WI38 (cell line): ENCODE results near the gene ADGRA3.
"Not testable (repeated sequence)": the region's sequence is repeated elsewhere in the genome, so short reads cannot be mapped to it uniquely, and the experiment has no call there.

ENCODE experiments used
- H3K4me3 ChIP-seq: 2 replicates; pipeline ENCODE4 v1.5.1; 2011; ENCODE audit warnings: low read depth, mild to moderate bottlenecking, control low read depth, low read length
- CTCF ChIP-seq: IDR thresholded peaks from 2 replicates; pipeline ENCODE4 v1.5.1; 2012; ENCODE audit warnings: low read depth, mild to moderate bottlenecking, control low read depth, low read length

The ADGRA3 gene

GRCh38 chr4:22480675-22481327 is 35.1 kb downstream of the ADGRA3 start:
- H3K4me3 ChIP-seq = no peak overlapping the region
- no peak for TF ChIP-seq CTCF

GRCh38 chr4:22478426-22478825 is 37.4 kb downstream of the ADGRA3 start:
- no peak overlapping the region for H3K4me3 ChIP-seq
- no peak for TF ChIP-seq CTCF

- no peak overlapping the region for H3K4me3 ChIP-seq
Measured at GRCh38 chr4:22477813-22478182, 38.1 kb downstream of the ADGRA3 start.

GRCh38 chr4:22477136-22477812 is 38.6 kb downstream of the ADGRA3 start:
- H3K4me3 ChIP-seq = no peak overlapping the region
- no peak for TF ChIP-seq CTCF

More at GRCh38 chr4:22477813-22478182, 38.1 kb downstream of the ADGRA3 start:
- TF ChIP-seq CTCF = no peak

- TF ChIP-seq CTCF = no peak
Measured at GRCh38 chr4:22476011-22476410, 39.9 kb downstream of the ADGRA3 start.

GRCh38 chr4:22475311-22475646 is 40.6 kb downstream of the ADGRA3 start:
- not testable (repeated sequence) for H3K4me3 ChIP-seq

More at GRCh38 chr4:22476011-22476410, 39.9 kb downstream of the ADGRA3 start:
- H3K4me3 ChIP-seq = no peak overlapping the region

- no peak for TF ChIP-seq CTCF
- no peak overlapping the region for H3K4me3 ChIP-seq
Measured at GRCh38 chr4:22474636-22475310, 41.1 kb downstream of the ADGRA3 start.
